Ascending aorta (tissue), 2 donors: ENCODE measurements around the gene RGS9. TPM values are rescaled to one million over a fixed set of nuclear protein-coding genes. Genes with fewer than 3 reads are reported as not detected.

Source experiments
- DNase-seq, 2 donors: peaks; one replicate each; pipeline ENCODE4 v3.0.0-alpha.2; 2019; ENCODE audit warnings: low spot score in 2 of 2
- H3K27ac ChIP-seq, 2 donors: fragments of 200-600 bp; sonication (generic); one replicate each; pipeline ENCODE4 v1.5.1; 2016 to 2017; ENCODE audit warnings: mild to moderate bottlenecking in 1 of 2
- H3K27me3 ChIP-seq: fragments of 200-600 bp; sonication (generic); one replicate; pipeline ENCODE4 v1.5.1; 2017
- H3K36me3 ChIP-seq, 2 donors: fragments of 200-600 bp; sonication (generic); one replicate each; pipeline ENCODE4 v1.5.1; 2016
- H3K4me1 ChIP-seq, 2 donors: fragments of 200-600 bp; sonication (generic); one replicate each; pipeline ENCODE4 v1.5.1; 2016 to 2017; ENCODE audit warnings: mild to moderate bottlenecking in 1 of 2
- H3K4me3 ChIP-seq, 2 donors: fragments of 200-600 bp; sonication (generic); one replicate each; pipeline ENCODE4 v1.5.1; 2016 to 2017; ENCODE audit warnings: mild to moderate bottlenecking in 1 of 2
- H3K9me3 ChIP-seq, 2 donors: fragments of 200-600 bp; sonication (generic); one replicate each; pipeline ENCODE4 v1.5.1; 2016
- intact Hi-C: fragments of 100-400 bp; cut with DNase I; formaldehyde crosslinking; loops from one replicate; pipeline ENCODE4 v1.15.1; 2023
- total RNA-seq: library from RNA; depleted of rRNA; stranded (reverse); fragments of >200 nt; gene quantifications from one replicate; pipeline ENCODE4 v1.1.0, GENCODE V29; 2016
- TF ChIP-seq, protein P1 (sequence below), 3 experiments: fragments of 200-600 bp in 2 of 3; fragments of 450-650 bp in 1 of 3; sonication (generic) in 2 of 3; IDR thresholded peaks; one replicate each; pipeline ENCODE4 v1.5.1; 2016 to 2019; ENCODE audit warnings: antibody characterized with exemption in 3 of 3, mild to moderate bottlenecking in 1 of 3, moderate library complexity in 1 of 3

Gene RGS9
- total RNA-seq, 1 donor from 2014 or later, result 0.21 TPM

DNA sequence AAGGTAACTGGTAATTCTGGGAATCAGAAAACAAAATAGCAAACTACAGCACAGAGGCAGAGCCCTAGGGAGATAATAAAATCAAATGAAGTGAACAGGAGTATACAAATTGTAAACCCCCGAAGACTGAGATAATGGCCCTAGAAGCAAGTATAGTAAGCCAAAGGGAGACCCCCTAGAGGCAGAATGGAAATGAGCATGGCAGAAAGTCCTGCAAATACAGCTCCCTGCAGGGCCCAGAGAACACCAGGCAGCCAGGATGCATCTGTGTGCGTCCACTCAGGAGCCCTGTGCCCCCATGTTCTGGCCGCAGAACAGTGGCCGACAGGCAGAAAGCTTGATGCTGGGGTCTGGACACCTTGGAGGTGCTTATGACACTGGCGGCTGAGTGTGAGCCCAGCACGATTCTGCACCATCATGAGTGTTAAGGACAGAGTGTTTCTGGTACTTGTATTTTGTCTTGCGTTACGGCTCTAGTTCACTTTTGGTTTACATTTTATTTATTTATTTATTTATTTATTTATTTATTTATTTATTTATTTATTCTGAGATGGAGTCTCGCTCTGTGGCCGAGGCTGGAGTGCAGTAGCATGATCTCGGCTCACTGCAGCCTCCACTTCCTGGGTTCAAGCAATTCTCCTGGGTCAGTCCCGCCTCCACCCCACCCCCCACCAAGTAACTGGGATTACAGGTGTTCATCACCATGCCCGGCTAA, 48.7 kb downstream of the RGS9 start:
- intact Hi-C loops, result no loop called here
- DNase-seq, result no peak
- H3K27ac ChIP-seq, result no peak overlapping the region
- H3K27me3 ChIP-seq, result no peaks in the 10 kb centered on the region
- no peaks in the 10 kb centered on the region for H3K36me3 ChIP-seq
- H3K4me1 ChIP-seq, result no peaks in the 10 kb centered on the region
- H3K9me3 ChIP-seq, result no peaks in the 10 kb centered on the region
- H3K4me3 ChIP-seq, result no peak overlapping the region
- TF ChIP-seq, protein P1, sequence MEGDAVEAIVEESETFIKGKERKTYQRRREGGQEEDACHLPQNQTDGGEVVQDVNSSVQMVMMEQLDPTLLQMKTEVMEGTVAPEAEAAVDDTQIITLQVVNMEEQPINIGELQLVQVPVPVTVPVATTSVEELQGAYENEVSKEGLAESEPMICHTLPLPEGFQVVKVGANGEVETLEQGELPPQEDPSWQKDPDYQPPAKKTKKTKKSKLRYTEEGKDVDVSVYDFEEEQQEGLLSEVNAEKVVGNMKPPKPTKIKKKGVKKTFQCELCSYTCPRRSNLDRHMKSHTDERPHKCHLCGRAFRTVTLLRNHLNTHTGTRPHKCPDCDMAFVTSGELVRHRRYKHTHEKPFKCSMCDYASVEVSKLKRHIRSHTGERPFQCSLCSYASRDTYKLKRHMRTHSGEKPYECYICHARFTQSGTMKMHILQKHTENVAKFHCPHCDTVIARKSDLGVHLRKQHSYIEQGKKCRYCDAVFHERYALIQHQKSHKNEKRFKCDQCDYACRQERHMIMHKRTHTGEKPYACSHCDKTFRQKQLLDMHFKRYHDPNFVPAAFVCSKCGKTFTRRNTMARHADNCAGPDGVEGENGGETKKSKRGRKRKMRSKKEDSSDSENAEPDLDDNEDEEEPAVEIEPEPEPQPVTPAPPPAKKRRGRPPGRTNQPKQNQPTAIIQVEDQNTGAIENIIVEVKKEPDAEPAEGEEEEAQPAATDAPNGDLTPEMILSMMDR (IDR thresholded peaks at IDR 0.05), result no peak

DNA sequence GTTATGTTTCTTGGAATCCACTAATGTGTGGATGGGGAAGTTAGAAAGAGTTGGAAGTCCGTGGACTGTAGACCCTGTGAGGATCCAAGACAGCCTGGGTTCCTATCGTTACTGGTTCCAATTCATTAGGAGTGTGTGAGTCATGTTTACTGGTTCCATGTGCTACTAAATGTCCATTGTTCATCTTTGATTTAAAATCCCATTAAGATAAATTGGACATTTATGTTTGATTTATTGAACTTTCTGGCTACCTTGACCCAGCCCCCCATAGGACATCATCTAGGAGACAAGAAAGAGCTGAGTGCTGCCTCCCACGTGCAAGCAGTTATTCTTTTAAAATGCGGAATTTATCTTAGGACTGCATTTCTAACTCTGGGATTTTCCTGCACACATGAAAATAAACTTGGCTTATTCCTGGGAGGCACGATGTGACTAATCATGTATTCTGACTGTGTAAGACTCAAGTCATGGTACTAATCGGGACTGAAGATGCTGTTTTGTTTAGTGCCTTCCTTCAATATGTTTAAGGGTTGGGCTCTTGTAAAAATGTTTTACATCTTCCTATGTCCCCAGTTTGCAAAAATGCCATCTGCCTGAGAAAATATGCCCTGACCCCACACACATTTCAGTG, 53.4 kb downstream of the RGS9 start:
- no peaks in the 10 kb centered on the region for H3K4me1 ChIP-seq
- TF ChIP-seq, protein P1 (IDR thresholded peaks at IDR 0.05), result no peak
- no peaks in the 10 kb centered on the region for H3K27me3 ChIP-seq
- no peaks in the 10 kb centered on the region for H3K9me3 ChIP-seq
- intact Hi-C loops, result no loop called here
- no peak for DNase-seq
- H3K27ac ChIP-seq, result no peak overlapping the region
- H3K36me3 ChIP-seq, result no peaks in the 10 kb centered on the region
- no peak overlapping the region for H3K4me3 ChIP-seq

DNA sequence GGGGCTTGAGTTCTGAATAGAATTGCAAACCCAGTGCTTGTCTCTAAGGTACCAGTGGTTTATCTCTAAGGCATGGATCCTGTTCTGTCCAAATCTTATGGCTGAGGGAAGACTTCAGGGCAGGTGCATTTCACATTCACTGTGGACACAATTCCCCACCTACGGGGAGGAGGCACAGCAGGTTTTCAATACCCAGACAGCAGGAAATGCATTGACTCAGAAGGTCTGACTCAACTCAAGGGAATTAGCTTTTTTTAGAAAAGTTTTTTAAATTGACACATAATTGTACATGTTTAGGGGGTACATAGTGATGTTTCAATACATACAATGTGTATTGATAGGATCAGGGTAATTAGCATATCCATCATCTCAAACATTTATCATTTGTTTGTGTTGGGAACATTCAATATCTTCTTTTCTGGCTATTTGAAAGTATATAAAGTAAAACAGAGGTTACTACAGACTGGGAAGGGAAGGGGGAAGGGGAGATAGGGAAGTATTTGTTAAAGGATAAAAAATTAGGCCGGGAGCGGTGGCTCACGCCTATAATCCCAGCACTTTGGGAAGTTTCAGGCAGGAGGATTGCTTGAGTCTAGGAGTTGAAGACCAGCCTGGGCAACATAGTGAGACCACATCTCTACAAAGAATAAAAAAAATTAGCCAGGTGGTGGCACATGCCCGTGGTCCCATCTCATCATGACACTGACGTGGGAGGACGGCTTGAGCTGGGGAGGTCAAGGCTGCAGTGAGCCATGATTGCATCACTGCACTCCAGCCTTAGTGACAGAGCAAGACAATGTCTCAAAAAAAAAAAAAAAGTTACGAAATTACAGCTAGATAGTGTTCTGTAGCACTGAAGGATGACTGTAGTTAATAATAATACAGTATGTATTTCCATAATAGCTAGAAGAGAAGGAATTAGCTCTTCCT, 54.9 kb downstream of the RGS9 start:
- intact Hi-C loops, result no loop called here
- no peak overlapping the region for H3K4me3 ChIP-seq
- H3K27me3 ChIP-seq, result no peaks in the 10 kb centered on the region
- TF ChIP-seq, protein P1 (IDR thresholded peaks at IDR 0.05), result no peak
- no peak overlapping the region for H3K27ac ChIP-seq
- H3K4me1 ChIP-seq, result no peaks in the 10 kb centered on the region
- no peak for DNase-seq
- H3K9me3 ChIP-seq, result no peaks in the 10 kb centered on the region
- no peaks in the 10 kb centered on the region for H3K36me3 ChIP-seq

DNA sequence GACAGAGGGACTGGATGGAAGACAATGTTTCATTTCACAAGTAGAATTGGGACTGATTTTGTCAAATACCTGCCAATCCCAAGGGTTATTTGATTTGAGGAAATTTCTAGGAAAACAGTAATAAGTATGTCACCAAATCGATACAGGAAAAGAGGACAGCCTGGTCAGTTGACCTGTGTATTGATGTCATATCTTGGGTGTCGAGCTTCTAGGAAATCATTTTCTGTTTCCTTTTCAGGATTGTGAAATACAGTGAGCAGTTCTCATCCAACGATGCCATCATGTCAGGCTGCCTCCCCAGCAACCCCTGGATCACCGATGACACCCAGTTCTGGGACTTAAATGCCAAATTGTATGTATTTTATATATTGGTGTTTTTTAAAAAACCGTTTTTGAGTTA, 56.1 kb downstream of the RGS9 start:
- TF ChIP-seq, protein P1 (IDR thresholded peaks at IDR 0.05), result no peak
- no peak for DNase-seq
- intact Hi-C loops, result no loop called here
- Histone ChIP-seq H3K27ac (no peak overlapping the region), H3K27me3 (no peaks in the 10 kb centered on the region), H3K4me3 (no peak overlapping the region), H3K36me3 (no peaks in the 10 kb centered on the region), H3K9me3 (no peaks in the 10 kb centered on the region), H3K4me1 (no peaks in the 10 kb centered on the region)

DNA sequence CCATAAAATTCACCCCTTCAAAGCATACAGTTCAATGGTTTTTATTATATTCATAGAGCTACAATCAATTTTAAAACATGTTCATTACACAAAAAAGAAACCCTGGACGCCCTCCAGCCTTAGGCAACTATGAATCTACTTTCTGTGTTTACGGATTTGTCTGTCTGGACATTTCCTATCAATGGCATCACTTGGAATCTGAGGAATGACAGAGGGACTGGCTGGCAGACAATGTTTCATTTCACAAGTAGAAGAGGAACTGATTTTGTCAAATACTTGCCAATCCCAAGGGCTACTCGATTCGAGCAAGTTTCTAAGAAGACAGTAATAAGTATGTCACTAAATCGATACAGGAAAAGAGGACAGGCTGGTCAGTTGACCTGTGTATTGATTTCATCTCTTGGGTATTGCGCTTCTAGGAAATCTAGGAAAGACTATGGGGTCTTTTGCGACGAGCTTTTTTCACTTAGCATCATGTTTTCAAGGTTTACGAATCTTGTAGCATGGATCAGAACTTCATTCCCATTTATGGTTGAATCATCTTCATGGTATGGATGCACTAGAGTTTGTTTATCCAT, 56.6 kb downstream of the RGS9 start:
- Histone ChIP-seq H3K4me3 (no peak overlapping the region), H3K36me3 (no peaks in the 10 kb centered on the region), H3K9me3 (no peaks in the 10 kb centered on the region), H3K27ac (no peak overlapping the region), H3K4me1 (no peaks in the 10 kb centered on the region), H3K27me3 (no peaks in the 10 kb centered on the region)
- TF ChIP-seq, protein P1 (IDR thresholded peaks at IDR 0.05), result no peak
- DNase-seq, result no peak
- intact Hi-C loops, result no loop called here
